ENCODE data around the gene PSD4. TPM values are rescaled to one million over a fixed set of nuclear protein-coding genes. Genes with fewer than 3 reads are reported as not detected.

PSD4 gene
- total RNA-seq, 1 experiment from 2014 or later, result 9.6 TPM

DNA sequence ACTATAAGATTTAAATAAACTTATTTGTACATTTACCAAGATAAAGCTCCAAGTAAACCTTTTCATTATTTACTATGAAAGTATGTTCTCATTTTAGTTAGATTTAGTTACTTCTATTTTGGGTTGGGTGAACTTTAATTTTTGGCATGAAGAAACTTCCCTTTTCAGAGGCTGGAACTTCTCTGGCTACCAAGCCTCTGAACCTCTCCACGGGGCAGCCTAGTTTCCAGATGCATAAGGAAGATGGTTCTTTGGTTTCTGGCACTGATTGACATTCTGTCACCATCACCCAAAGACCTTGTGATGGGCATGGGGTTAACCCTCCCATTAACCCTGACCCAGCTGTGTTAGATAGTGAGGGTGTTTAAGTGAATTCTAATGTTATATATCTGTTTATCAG lies 17.1 kb downstream of the PSD4 start:
- BruUV-seq (replicated peaks), result no TSS peak
- intact Hi-C loops (cut with micrococcal nuclease), result no loop called here
- Mint-ChIP-seq H3K27ac (ENCODE audit: low read depth, unreplicated experiment) (no peak overlapping the region), H3K27me3 (ENCODE audit: insufficient read depth, unreplicated experiment) (no peaks in the 10 kb centered on the region), H3K9me3 (ENCODE audit: unreplicated experiment) (no peaks in the 10 kb centered on the region), H3K4me1 (ENCODE audit: insufficient read depth, unreplicated experiment) (no peaks in the 10 kb centered on the region), H3K4me3 (ENCODE audit: unreplicated experiment) (no peak overlapping the region), H3K36me3 (ENCODE audit: insufficient read depth, unreplicated experiment) (peaks cover 9% of the 10 kb centered on the region)
- ChIA-PET CTCF (interaction anchor here (1.0 to 1.8 kb wide), 3 partner anchors 8 to 54 kb away, joined by 3 to 11 read pairs (median 4); no protein-coding TSS in a partner anchor), POLR2A (interaction anchor here (0.7 kb wide), 1 partner anchor 281 kb away, joined by 3 read pairs; no protein-coding TSS in a partner anchor)
- TF ChIP-seq, protein P1, sequence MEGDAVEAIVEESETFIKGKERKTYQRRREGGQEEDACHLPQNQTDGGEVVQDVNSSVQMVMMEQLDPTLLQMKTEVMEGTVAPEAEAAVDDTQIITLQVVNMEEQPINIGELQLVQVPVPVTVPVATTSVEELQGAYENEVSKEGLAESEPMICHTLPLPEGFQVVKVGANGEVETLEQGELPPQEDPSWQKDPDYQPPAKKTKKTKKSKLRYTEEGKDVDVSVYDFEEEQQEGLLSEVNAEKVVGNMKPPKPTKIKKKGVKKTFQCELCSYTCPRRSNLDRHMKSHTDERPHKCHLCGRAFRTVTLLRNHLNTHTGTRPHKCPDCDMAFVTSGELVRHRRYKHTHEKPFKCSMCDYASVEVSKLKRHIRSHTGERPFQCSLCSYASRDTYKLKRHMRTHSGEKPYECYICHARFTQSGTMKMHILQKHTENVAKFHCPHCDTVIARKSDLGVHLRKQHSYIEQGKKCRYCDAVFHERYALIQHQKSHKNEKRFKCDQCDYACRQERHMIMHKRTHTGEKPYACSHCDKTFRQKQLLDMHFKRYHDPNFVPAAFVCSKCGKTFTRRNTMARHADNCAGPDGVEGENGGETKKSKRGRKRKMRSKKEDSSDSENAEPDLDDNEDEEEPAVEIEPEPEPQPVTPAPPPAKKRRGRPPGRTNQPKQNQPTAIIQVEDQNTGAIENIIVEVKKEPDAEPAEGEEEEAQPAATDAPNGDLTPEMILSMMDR (IDR thresholded peaks at IDR 0.05; ENCODE audit: unreplicated experiment), result no peak
- no peak for DNase-seq (ENCODE audit: unreplicated experiment)

DNA sequence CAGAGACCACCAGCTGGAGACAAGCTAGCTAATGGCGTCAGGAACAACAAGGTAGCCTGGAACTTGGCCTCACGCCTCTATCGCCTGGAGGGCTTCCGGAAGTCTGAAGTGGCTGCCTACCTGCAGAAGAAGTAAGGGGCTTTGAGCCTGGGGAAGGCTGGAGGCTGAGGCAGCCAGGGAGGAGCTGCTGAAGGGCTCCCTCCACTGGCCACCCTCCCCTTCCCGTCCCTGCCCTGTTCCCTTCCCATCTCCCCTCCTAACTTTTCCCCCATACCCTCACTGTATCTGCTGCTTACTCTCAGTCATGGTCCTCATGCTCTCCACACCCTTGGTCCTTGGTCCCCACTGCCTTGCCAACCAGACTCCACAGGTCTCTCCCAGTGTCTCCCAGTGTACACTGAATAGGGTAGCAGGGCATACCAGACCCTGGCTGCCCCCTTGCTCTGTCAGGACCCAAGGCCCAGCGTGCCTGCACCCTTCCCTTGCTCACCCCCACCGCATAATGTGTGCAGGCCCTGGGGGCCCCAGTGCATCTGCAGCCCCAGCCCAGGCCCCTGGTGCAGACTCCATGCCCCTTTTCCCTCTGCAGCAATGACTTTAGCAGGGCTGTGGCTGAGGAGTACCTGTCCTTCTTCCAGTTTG lies 18.8 kb downstream of the PSD4 start:
- Mint-ChIP-seq H3K36me3 (ENCODE audit: insufficient read depth, unreplicated experiment) (peaks cover 9% of the 10 kb centered on the region), H3K9me3 (ENCODE audit: unreplicated experiment) (no peaks in the 10 kb centered on the region), H3K27ac (ENCODE audit: low read depth, unreplicated experiment) (no peak overlapping the region), H3K4me1 (ENCODE audit: insufficient read depth, unreplicated experiment) (no peaks in the 10 kb centered on the region), H3K4me3 (ENCODE audit: unreplicated experiment) (no peak overlapping the region), H3K27me3 (ENCODE audit: insufficient read depth, unreplicated experiment) (no peaks in the 10 kb centered on the region)
- BruUV-seq (replicated peaks), result no TSS peak
- DNase-seq (ENCODE audit: unreplicated experiment), result no peak
- TF ChIP-seq, protein P1 (IDR thresholded peaks at IDR 0.05; ENCODE audit: unreplicated experiment), result no peak
- ChIA-PET POLR2A (no interaction called here), CTCF (interaction anchor here (0.5 to 2.4 kb wide), 3 partner anchors 12 to 55 kb away, joined by 4 to 19 read pairs (median 11); no protein-coding TSS in a partner anchor)
- intact Hi-C loops (cut with micrococcal nuclease), result no loop called here

DNA sequence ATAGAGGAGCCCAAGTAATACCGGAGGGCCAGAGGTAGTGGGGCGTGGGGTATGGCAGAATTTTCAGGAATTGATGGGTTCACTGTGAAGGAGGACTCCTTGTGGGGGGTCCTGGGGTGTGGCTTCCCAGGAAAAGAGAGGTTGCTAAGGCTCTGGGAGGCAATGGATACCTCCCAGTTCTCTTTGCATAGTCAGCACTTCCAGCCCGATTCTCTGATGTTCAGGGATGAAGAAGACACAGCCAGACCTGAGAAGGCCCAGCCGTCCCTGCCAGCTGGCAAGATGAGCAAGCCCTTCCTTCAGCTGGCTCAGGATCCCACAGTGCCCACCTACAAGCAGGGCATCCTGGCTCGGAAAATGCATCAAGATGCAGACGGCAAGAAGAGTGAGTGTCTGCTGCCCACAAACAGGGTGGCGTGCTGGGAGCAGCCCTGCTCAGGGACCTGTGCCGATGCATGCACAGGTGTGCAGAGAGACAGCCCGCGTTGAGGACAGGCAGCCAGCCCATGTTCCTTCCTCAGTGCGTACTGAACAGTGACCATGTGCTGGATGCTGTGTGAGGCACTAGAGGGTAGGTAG lies 22.2 kb downstream of the PSD4 start:
- no TSS peak for BruUV-seq (replicated peaks)
- intact Hi-C loops (cut with micrococcal nuclease), result no loop called here
- POLR2A ChIA-PET, result no interaction called here
- Mint-ChIP-seq H3K9me3 (ENCODE audit: unreplicated experiment) (no peaks in the 10 kb centered on the region), H3K4me1 (ENCODE audit: insufficient read depth, unreplicated experiment) (no peaks in the 10 kb centered on the region), H3K27ac (ENCODE audit: low read depth, unreplicated experiment) (no peak overlapping the region), H3K36me3 (ENCODE audit: insufficient read depth, unreplicated experiment) (peaks cover 9% of the 10 kb centered on the region), H3K27me3 (ENCODE audit: insufficient read depth, unreplicated experiment) (no peaks in the 10 kb centered on the region), H3K4me3 (ENCODE audit: unreplicated experiment) (no peak overlapping the region)
- TF ChIP-seq, protein P1 (IDR thresholded peaks at IDR 0.05; ENCODE audit: unreplicated experiment), result no peak
- no peak for DNase-seq (ENCODE audit: unreplicated experiment)
- CTCF ChIA-PET, result interaction anchor here (1.4 to 19.2 kb wide), 4 partner anchors 50 to 194 kb away, joined by 9 to 505 read pairs (median 142); no protein-coding TSS in a partner anchor

DNA sequence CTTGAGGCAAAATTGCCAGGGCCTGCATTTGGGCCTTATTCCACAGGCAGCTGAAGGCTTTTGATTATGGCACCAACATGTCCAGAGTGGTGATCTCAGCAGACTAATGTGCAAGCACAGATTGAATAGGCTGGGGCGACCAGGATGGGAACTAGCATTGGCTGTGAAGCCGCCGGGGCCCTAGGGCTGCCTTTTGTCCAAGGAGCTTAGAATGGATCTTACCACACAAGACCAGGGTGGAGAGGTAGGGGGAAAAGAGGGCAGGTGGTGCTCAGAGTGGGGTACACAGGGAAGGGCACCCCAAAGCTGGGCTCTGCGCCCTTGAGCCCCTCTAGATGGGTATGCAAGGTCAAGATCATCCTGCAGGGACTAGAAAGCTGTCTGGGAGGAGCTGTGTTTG lies 23.1 kb downstream of the PSD4 start:
- peaks cover 9% of the 10 kb centered on the region for H3K36me3 Mint-ChIP-seq (ENCODE audit: insufficient read depth, unreplicated experiment)
- H3K9me3 Mint-ChIP-seq (ENCODE audit: unreplicated experiment), result no peaks in the 10 kb centered on the region
- no peak overlapping the region for H3K27ac Mint-ChIP-seq (ENCODE audit: low read depth, unreplicated experiment)
- BruUV-seq (replicated peaks), result no TSS peak
- no peaks in the 10 kb centered on the region for H3K4me1 Mint-ChIP-seq (ENCODE audit: insufficient read depth, unreplicated experiment)
- intact Hi-C loops (cut with micrococcal nuclease), result no loop called here
- no peaks in the 10 kb centered on the region for H3K27me3 Mint-ChIP-seq (ENCODE audit: insufficient read depth, unreplicated experiment)
- TF ChIP-seq, protein P1 (IDR thresholded peaks at IDR 0.05; ENCODE audit: unreplicated experiment), result no peak
- POLR2A ChIA-PET, result no interaction called here
- no peak for DNase-seq (ENCODE audit: unreplicated experiment)
- CTCF ChIA-PET, result interaction anchor here (0.6 to 19.2 kb wide), 5 partner anchors 33 to 194 kb away, joined by 3 to 505 read pairs (median 17); no protein-coding TSS in a partner anchor
- H3K4me3 Mint-ChIP-seq (ENCODE audit: unreplicated experiment), result peak overlapping the region; percentile 15
